ENCODE results near the gene CCDC167.
A peak's percentile ranks its signal among the peaks of the same experiment; 100 is the strongest.

CCDC167 gene

GRCh38 chr6:37460805-37461204 lies 38.9 kb downstream of the CCDC167 start:
- no peak overlapping the region for H3K4me3 ChIP-seq (ENCODE audit: low read depth, low read length)
- TF ChIP-seq MAX (IDR thresholded peaks at IDR 0.05; ENCODE audit: low read depth, low read length) (no peak), POLR2A (IDR thresholded peaks at IDR 0.05; ENCODE audit: extremely low read depth, insufficient read length) (no peak), CTCF (IDR thresholded peaks at IDR 0.05; ENCODE audit: low read depth, low read length) (no peak), MYC (IDR thresholded peaks at IDR 0.05; ENCODE audit: low read depth, low read length) (no peak)
- DNase-seq (ENCODE audit: low read depth), result no peak

- TF ChIP-seq MYC (IDR thresholded peaks at IDR 0.05; ENCODE audit: low read depth, low read length), result no peak
- TF ChIP-seq MAX (IDR thresholded peaks at IDR 0.05; ENCODE audit: low read depth, low read length), result no peak
- no peak for TF ChIP-seq POLR2A (IDR thresholded peaks at IDR 0.05; ENCODE audit: extremely low read depth, insufficient read length)
- no peak for TF ChIP-seq CTCF (IDR thresholded peaks at IDR 0.05; ENCODE audit: low read depth, low read length)
- peak; percentile 20 for DNase-seq (ENCODE audit: low read depth)
These were observed 39.5 kb downstream of the CCDC167 start for GRCh38 chr6:37459981-37460800.

GRCh38 chr6:37456816-37457560 lies 42.7 kb downstream of the CCDC167 start:
- no peak overlapping the region for H3K4me3 ChIP-seq (ENCODE audit: low read depth, low read length)
- TF ChIP-seq POLR2A (IDR thresholded peaks at IDR 0.05; ENCODE audit: extremely low read depth, insufficient read length), result no peak
- TF ChIP-seq MAX (IDR thresholded peaks at IDR 0.05; ENCODE audit: low read depth, low read length), result no peak
- TF ChIP-seq MYC (IDR thresholded peaks at IDR 0.05; ENCODE audit: low read depth, low read length), result no peak
- no peak for TF ChIP-seq CTCF (IDR thresholded peaks at IDR 0.05; ENCODE audit: low read depth, low read length)
- DNase-seq (ENCODE audit: low read depth), result no peak

More at GRCh38 chr6:37459981-37460800, 39.5 kb downstream of the CCDC167 start:
- no peak overlapping the region for H3K4me3 ChIP-seq (ENCODE audit: low read depth, low read length)

GRCh38 chr6:37456126-37456525 lies 43.6 kb downstream of the CCDC167 start:
- no peak overlapping the region for H3K4me3 ChIP-seq (ENCODE audit: low read depth, low read length)
- TF ChIP-seq CTCF (IDR thresholded peaks at IDR 0.05; ENCODE audit: low read depth, low read length) (no peak), MAX (IDR thresholded peaks at IDR 0.05; ENCODE audit: low read depth, low read length) (no peak), MYC (IDR thresholded peaks at IDR 0.05; ENCODE audit: low read depth, low read length) (no peak), POLR2A (IDR thresholded peaks at IDR 0.05; ENCODE audit: extremely low read depth, insufficient read length) (no peak)
- no peak for DNase-seq (ENCODE audit: low read depth)

- no peak for DNase-seq (ENCODE audit: low read depth)
- H3K4me3 ChIP-seq (ENCODE audit: low read depth, low read length), result no peak overlapping the region
- TF ChIP-seq MAX (IDR thresholded peaks at IDR 0.05; ENCODE audit: low read depth, low read length) (no peak), MYC (IDR thresholded peaks at IDR 0.05; ENCODE audit: low read depth, low read length) (no peak), CTCF (IDR thresholded peaks at IDR 0.05; ENCODE audit: low read depth, low read length) (no peak), POLR2A (IDR thresholded peaks at IDR 0.05; ENCODE audit: extremely low read depth, insufficient read length) (no peak)
These were observed 45.1 kb downstream of the CCDC167 start for GRCh38 chr6:37454420-37455140.

Measured in NB4 (cell line).